Measurements from ENCODE around the gene SHROOM3. TPM values are rescaled to one million over a fixed set of nuclear protein-coding genes. Genes with fewer than 3 reads are reported as not detected.

SHROOM3 gene
- total RNA-seq, 1 donor from 2014 or later = not detected

DNA sequence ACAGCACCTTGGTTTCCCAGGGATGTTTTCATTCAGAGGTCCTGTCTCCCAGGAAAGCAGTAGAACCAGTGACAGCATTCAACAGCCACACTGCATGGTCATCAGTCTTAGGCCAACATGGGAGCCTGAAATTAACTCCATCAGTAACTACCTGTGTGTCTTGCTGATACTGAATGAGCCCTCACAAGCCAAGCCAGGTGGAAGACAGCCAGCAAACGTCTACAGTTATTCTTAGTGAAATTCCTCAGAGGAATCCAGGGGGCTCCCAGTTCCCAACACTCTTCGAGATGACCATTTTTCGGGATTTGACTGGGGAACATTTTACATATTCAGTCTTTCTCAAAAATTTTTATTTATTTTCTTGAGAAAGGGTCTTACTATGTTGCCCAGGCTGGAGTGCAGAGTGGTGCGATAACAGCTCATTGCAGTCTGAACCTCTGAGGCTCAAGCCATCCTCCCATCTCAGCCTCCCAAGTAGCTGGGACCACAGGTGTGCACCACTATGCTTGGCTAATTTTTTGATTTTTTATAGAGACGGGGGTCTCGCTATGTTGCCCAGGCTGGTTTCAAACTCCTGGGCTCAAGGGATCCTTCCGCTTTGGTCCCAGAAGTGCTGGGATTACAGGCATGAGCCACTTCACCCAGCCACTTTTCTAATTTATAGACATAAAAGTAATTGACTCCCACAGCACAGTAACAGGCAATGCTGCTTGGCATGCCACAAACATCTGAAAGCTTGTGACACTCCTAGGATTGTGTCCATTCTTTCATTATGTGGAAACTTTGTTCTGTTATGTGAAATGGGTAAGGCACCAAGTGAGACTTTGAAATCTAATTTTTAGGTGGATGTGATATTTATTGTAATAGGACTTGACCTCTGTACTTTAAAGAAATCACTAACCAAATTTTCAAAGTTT lies 346.0 kb downstream of the SHROOM3 start:
- DNase-seq (ENCODE audit: low spot score) = no peak
- H3K27ac Mint-ChIP-seq = no peak overlapping the region

GRCh38 chr4:76781698-76782595 lies 346.9 kb downstream of the SHROOM3 start:
- Mint-ChIP-seq H3K36me3 (ENCODE audit: low read depth) (no peaks in the 10 kb centered on the region), H3K9me3 (no peaks in the 10 kb centered on the region), H3K4me3 (ENCODE audit: low read depth) (no peak overlapping the region), H3K27me3 (ENCODE audit: low read depth) (peaks cover 3% of the 10 kb centered on the region), H3K27ac (no peak overlapping the region), H3K4me1 (ENCODE audit: low read depth) (peaks cover 3% of the 10 kb centered on the region)
- intact Hi-C loops (cut with micrococcal nuclease) = no loop called here
- no peak for DNase-seq (ENCODE audit: low spot score)

More for the DNA sequence above, 346.0 kb downstream of the SHROOM3 start:
- Mint-ChIP-seq H3K4me3 (ENCODE audit: low read depth) (no peak overlapping the region), H3K9me3 (no peaks in the 10 kb centered on the region), H3K27me3 (ENCODE audit: low read depth) (peaks cover 3% of the 10 kb centered on the region), H3K4me1 (ENCODE audit: low read depth) (peaks cover 3% of the 10 kb centered on the region), H3K36me3 (ENCODE audit: low read depth) (no peaks in the 10 kb centered on the region)
- intact Hi-C loops (cut with micrococcal nuclease) = no loop called here

DNA sequence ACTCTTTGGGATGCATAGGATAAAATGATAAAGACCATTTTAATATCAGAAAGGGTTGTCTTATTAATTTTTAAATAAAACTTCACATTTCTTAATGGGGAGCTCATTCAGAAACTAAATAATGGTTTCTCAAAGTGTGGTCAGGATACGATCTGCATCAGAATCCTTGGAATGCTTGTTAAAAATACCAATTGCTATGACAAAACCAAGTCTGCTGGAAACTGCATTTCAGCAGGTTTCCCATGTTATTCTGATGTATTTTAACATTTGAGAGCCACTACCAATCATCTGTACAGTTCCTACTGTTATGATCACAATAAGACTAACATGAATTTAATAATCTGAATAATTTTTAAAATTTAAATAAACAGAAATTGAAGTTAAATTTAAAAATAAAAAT lies 347.8 kb downstream of the SHROOM3 start:
- H3K27me3 Mint-ChIP-seq (ENCODE audit: low read depth) = peaks cover 3% of the 10 kb centered on the region
- no peak overlapping the region for H3K4me3 Mint-ChIP-seq (ENCODE audit: low read depth)
- H3K9me3 Mint-ChIP-seq = no peaks in the 10 kb centered on the region
- no peak for DNase-seq (ENCODE audit: low spot score)
- peaks cover 3% of the 10 kb centered on the region for H3K4me1 Mint-ChIP-seq (ENCODE audit: low read depth)
- no peaks in the 10 kb centered on the region for H3K36me3 Mint-ChIP-seq (ENCODE audit: low read depth)
- H3K27ac Mint-ChIP-seq = no peak overlapping the region
- intact Hi-C loops (cut with micrococcal nuclease) = no loop called here

- peaks cover 3% of the 10 kb centered on the region for H3K27me3 Mint-ChIP-seq (ENCODE audit: low read depth)
- intact Hi-C loops (cut with micrococcal nuclease) = no loop called here
- no peak overlapping the region for H3K27ac Mint-ChIP-seq
These were observed 348.8 kb downstream of the SHROOM3 start for GRCh38 chr4:76783836-76784235.

DNA sequence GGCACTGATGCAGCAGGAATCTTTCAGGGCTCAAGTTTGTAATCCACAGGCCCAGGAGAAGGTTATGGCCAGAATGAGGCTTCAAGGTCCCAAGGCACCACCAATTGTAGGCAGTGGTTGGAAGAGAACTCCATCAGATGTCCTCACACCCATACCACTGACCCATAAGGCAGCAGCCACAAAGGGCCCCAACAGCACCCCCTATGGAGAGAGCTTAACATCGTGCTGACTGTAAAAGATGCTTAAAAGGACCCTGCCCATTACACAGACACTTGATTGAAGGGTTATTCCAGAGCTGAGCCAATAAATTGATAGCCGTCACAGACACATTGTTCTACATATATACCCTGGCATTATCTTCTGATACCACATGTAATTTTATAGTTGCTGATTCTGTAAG lies 349.2 kb downstream of the SHROOM3 start:
- Mint-ChIP-seq H3K36me3 (ENCODE audit: low read depth) (no peaks in the 10 kb centered on the region), H3K27me3 (ENCODE audit: low read depth) (peaks cover under 1% of the 10 kb centered on the region), H3K4me3 (ENCODE audit: low read depth) (no peak overlapping the region), H3K4me1 (ENCODE audit: low read depth) (peaks cover 3% of the 10 kb centered on the region), H3K9me3 (no peaks in the 10 kb centered on the region), H3K27ac (no peak overlapping the region)
- no peak for DNase-seq (ENCODE audit: low spot score)
- intact Hi-C loops (cut with micrococcal nuclease) = no loop called here

More at GRCh38 chr4:76783836-76784235, 348.8 kb downstream of the SHROOM3 start:
- Mint-ChIP-seq H3K36me3 (ENCODE audit: low read depth) (no peaks in the 10 kb centered on the region), H3K9me3 (no peaks in the 10 kb centered on the region), H3K4me3 (ENCODE audit: low read depth) (no peak overlapping the region), H3K4me1 (ENCODE audit: low read depth) (peaks cover 3% of the 10 kb centered on the region)
- no peak for DNase-seq (ENCODE audit: low spot score)

DNA sequence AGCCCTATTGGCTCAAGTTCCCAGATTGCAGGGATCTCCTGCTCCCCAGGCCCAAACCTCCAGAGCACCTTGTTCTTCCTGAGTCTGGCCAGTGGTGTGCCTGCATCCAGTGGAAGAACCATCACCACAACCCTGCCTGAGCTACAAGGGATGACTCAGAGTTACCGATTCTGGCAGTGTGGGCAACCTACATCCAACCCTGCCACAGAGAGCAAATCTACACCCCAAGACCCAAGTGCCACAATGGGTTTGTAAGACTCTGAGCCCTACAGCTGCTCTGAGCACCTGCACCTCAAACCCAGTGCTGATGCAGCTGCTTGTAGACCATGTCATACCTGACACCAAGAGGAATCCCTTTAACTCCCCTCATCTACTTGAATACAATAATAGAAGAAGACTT lies 352.9 kb downstream of the SHROOM3 start:
- Mint-ChIP-seq H3K9me3 (no peaks in the 10 kb centered on the region), H3K4me3 (ENCODE audit: low read depth) (no peak overlapping the region), H3K4me1 (ENCODE audit: low read depth) (no peaks in the 10 kb centered on the region), H3K36me3 (ENCODE audit: low read depth) (no peaks in the 10 kb centered on the region), H3K27me3 (ENCODE audit: low read depth) (peaks cover 4% of the 10 kb centered on the region), H3K27ac (no peak overlapping the region)
- DNase-seq (ENCODE audit: low spot score) = no peak
- intact Hi-C loops (cut with micrococcal nuclease) = no loop called here

- H3K36me3 Mint-ChIP-seq (ENCODE audit: low read depth) = no peaks in the 10 kb centered on the region
- intact Hi-C loops (cut with micrococcal nuclease) = no loop called here
- DNase-seq (ENCODE audit: low spot score) = no peak
- H3K27me3 Mint-ChIP-seq (ENCODE audit: low read depth) = peaks cover 4% of the 10 kb centered on the region
- no peaks in the 10 kb centered on the region for H3K4me1 Mint-ChIP-seq (ENCODE audit: low read depth)
- no peaks in the 10 kb centered on the region for H3K9me3 Mint-ChIP-seq
- H3K4me3 Mint-ChIP-seq (ENCODE audit: low read depth) = no peak overlapping the region
- no peak overlapping the region for H3K27ac Mint-ChIP-seq
These were observed 355.3 kb downstream of the SHROOM3 start for GRCh38 chr4:76790377-76790776.

DNA sequence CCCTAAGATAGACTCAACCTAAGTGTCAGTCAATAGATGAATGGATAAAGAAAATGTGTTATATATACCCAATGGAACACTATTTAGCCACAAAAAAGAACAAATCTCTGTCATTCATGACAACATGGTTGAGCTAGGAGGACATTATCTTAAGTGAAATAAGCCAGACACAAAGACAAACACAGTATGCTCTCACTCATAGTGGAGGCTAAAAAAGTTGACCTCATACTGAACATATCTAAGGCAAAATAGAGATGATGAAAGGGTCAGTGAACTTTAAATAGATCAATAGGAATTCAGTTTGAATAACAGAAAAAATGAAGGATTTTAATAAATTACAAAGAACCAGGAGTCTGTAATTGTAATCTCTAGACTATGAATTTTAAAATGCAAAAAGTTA lies 356.4 kb downstream of the SHROOM3 start:
- H3K9me3 Mint-ChIP-seq = no peaks in the 10 kb centered on the region

DNA sequence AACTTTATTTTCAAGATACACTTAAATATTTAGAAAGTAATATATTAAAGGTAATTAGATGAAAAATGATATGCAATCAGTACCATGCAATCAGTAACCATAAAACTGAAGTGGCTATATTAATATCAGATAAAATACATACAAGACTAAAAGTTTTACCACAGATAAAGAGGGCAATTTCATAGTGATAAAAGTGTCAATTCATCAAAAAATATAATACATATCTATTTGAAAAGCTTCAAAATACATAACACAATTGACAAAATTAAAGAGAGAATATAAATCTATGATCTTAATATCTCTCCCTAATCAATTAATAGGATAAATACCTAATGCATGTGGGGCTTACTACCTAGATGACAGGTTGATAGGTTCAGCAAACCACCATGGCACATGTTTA lies 357.4 kb downstream of the SHROOM3 start:
- no peaks in the 10 kb centered on the region for H3K4me1 Mint-ChIP-seq (ENCODE audit: low read depth)
- DNase-seq (ENCODE audit: low spot score) = no peak
- peaks cover 4% of the 10 kb centered on the region for H3K27me3 Mint-ChIP-seq (ENCODE audit: low read depth)
- H3K27ac Mint-ChIP-seq = no peak overlapping the region
- H3K4me3 Mint-ChIP-seq (ENCODE audit: low read depth) = no peak overlapping the region
- no peaks in the 10 kb centered on the region for H3K9me3 Mint-ChIP-seq
- H3K36me3 Mint-ChIP-seq (ENCODE audit: low read depth) = no peaks in the 10 kb centered on the region
- intact Hi-C loops (cut with micrococcal nuclease) = no loop called here

More for the DNA sequence above, 356.4 kb downstream of the SHROOM3 start:
- intact Hi-C loops (cut with micrococcal nuclease) = no loop called here
- DNase-seq (ENCODE audit: low spot score) = no peak
- Mint-ChIP-seq H3K36me3 (ENCODE audit: low read depth) (no peaks in the 10 kb centered on the region), H3K27ac (no peak overlapping the region), H3K4me1 (ENCODE audit: low read depth) (no peaks in the 10 kb centered on the region), H3K27me3 (ENCODE audit: low read depth) (peaks cover 4% of the 10 kb centered on the region), H3K4me3 (ENCODE audit: low read depth) (no peak overlapping the region)

- Mint-ChIP-seq H3K4me1 (ENCODE audit: low read depth) (no peaks in the 10 kb centered on the region), H3K27me3 (ENCODE audit: low read depth) (peaks cover 5% of the 10 kb centered on the region), H3K27ac (no peak overlapping the region), H3K9me3 (no peaks in the 10 kb centered on the region), H3K4me3 (ENCODE audit: low read depth) (no peak overlapping the region), H3K36me3 (ENCODE audit: low read depth) (no peaks in the 10 kb centered on the region)
- intact Hi-C loops (cut with micrococcal nuclease) = no loop called here
- no peak for DNase-seq (ENCODE audit: low spot score)
These were observed 360.2 kb downstream of the SHROOM3 start for GRCh38 chr4:76795243-76795642.

DNA sequence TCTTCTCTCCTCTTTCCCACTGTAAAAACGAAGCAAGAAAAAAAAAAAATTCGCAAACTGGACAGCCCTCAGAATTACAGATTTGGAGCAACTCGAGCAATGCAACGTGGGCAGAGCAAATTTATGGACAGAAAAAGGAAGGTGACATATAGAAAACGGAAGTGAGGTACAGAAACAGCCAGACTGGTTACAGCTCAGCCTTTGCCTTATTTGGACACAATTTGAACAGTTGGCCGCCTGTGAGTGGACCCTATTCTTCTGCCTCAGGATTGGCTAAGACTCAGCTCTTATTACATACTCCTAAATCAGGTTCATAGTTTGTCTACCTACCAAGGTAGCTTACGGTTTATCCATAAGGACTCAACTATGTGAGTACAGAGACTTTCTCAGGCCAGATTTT lies 364.1 kb downstream of the SHROOM3 start:
- intact Hi-C loops (cut with micrococcal nuclease) = no loop called here
- no peaks in the 10 kb centered on the region for H3K9me3 Mint-ChIP-seq
- no peaks in the 10 kb centered on the region for H3K4me1 Mint-ChIP-seq (ENCODE audit: low read depth)
- peaks cover 7% of the 10 kb centered on the region for H3K27me3 Mint-ChIP-seq (ENCODE audit: low read depth)
- no peaks in the 10 kb centered on the region for H3K36me3 Mint-ChIP-seq (ENCODE audit: low read depth)
- no peak overlapping the region for H3K4me3 Mint-ChIP-seq (ENCODE audit: low read depth)
- no peak for DNase-seq (ENCODE audit: low spot score)
- no peak overlapping the region for H3K27ac Mint-ChIP-seq

GRCh38 chr4:76799718-76800117 lies 364.7 kb downstream of the SHROOM3 start:
- Mint-ChIP-seq H3K36me3 (ENCODE audit: low read depth) (no peaks in the 10 kb centered on the region), H3K4me3 (ENCODE audit: low read depth) (no peak overlapping the region), H3K27ac (no peak overlapping the region), H3K9me3 (no peaks in the 10 kb centered on the region), H3K4me1 (ENCODE audit: low read depth) (no peaks in the 10 kb centered on the region), H3K27me3 (ENCODE audit: low read depth) (peaks cover 7% of the 10 kb centered on the region)
- DNase-seq (ENCODE audit: low spot score) = no peak
- intact Hi-C loops (cut with micrococcal nuclease) = no loop called here

GRCh38 chr4:76800902-76801301 lies 365.9 kb downstream of the SHROOM3 start:
- H3K4me3 Mint-ChIP-seq (ENCODE audit: low read depth) = no peak overlapping the region
- no peaks in the 10 kb centered on the region for H3K36me3 Mint-ChIP-seq (ENCODE audit: low read depth)
- H3K27ac Mint-ChIP-seq = no peak overlapping the region
- no peaks in the 10 kb centered on the region for H3K9me3 Mint-ChIP-seq
- DNase-seq (ENCODE audit: low spot score) = no peak
- no peaks in the 10 kb centered on the region for H3K4me1 Mint-ChIP-seq (ENCODE audit: low read depth)
- H3K27me3 Mint-ChIP-seq (ENCODE audit: low read depth) = peaks cover 7% of the 10 kb centered on the region
- intact Hi-C loops (cut with micrococcal nuclease) = no loop called here
